Progenitor cell of endocrine pancreas (in vitro differentiated cells): ENCODE results near the gene ERVFRD-1. TPM values are rescaled to one million over a fixed set of nuclear protein-coding genes. Genes with fewer than 3 reads are reported as not detected.
"Not testable (repeated sequence)": the region's sequence is repeated elsewhere in the genome, so short reads cannot be mapped to it uniquely, and the experiment has no call there.

Experiments
- DNase-seq: peaks from one replicate; pipeline ENCODE4 v3.0.0; 2021; ENCODE audit warnings: low spot score; ENCODE audit not compliant: unreplicated experiment
- H3K27ac Mint-ChIP-seq: 2 replicates; pipeline ENCODE4 v1.8.0; 2021; ENCODE audit warnings: mild to moderate bottlenecking, moderate library complexity, mixed read lengths
- H3K27me3 Mint-ChIP-seq: 2 replicates; pipeline ENCODE4 v1.8.0; 2021; ENCODE audit warnings: mixed read lengths
- H3K36me3 Mint-ChIP-seq: 2 replicates; pipeline ENCODE4 v1.8.0; 2022; ENCODE audit warnings: mixed read lengths; ENCODE audit not compliant: insufficient read depth
- H3K4me1 Mint-ChIP-seq: 2 replicates; pipeline ENCODE4 v1.8.0; 2021; ENCODE audit warnings: low read depth, mixed read lengths
- H3K4me3 Mint-ChIP-seq: 2 replicates; pipeline ENCODE4 v1.8.0; 2021; ENCODE audit warnings: low read depth, mild to moderate bottlenecking, moderate library complexity, mixed read lengths
- H3K9me3 Mint-ChIP-seq: 2 replicates; pipeline ENCODE4 v1.8.0; 2021; ENCODE audit warnings: low read depth, mixed read lengths
- total RNA-seq: library from RNA; stranded (reverse); gene quantifications from 2 replicates; pipeline ENCODE4 v1.2.1, GENCODE V29; 2021
- TF ChIP-seq, protein P1 (sequence below): fragments of 200-600 bp; sonication (generic); IDR thresholded peaks from one replicate; pipeline ENCODE4 v1.5.0; 2021; ENCODE audit warnings: antibody characterized with exemption, mild to moderate bottlenecking; ENCODE audit not compliant: unreplicated experiment

Gene ERVFRD-1
- total RNA-seq, 1 donor from 2014 or later: not detected

DNA sequence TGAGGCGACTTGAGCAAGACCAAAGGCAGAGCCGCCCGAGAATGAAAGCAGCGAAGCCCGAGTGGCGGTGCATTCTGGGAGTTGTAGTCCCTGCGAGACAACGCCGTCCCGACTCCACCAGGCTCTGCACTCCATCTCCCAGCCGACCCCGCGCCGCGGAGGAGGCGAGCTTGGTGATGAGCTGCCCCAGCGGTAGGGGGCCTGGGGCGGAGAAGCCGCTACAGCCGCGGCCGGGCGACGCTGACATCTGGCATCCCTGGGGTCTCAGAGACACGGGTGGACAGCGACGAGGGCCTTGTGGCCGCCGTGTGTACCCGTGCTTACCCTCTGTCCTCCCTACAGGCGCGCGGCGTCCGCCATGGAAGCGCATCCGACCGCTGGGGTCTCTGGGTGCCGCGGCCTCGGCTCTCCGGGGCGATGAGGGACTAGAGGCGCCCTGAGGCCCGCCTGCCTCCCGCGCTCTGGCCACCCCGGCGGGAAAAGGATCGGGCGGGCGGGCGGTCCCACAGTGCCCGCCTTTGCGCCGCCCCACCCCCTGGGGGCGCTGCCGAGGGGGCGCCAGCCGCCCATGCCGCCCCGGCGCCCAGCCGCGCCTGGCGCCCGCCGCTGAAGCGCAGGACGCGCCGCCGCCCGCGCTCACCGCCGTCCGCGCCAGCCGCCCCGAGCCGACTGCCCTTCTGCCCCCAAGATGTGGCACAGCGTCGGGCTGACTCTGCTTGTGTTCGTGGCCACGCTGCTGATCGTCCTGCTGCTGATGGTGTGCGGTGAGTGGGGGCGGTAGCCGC is 17.7 kb downstream of the ERVFRD-1 start, which contains the start of gene SMIM13:
Gene SMIM13 (plus strand): TSS at position 209 of the 785 bp plus-strand sequence. CDS start 480 bp downstream, at position 689.
- peak within 1 kb of the TSS; percentile 98 for H3K27ac Mint-ChIP-seq
- TF ChIP-seq, protein P1, sequence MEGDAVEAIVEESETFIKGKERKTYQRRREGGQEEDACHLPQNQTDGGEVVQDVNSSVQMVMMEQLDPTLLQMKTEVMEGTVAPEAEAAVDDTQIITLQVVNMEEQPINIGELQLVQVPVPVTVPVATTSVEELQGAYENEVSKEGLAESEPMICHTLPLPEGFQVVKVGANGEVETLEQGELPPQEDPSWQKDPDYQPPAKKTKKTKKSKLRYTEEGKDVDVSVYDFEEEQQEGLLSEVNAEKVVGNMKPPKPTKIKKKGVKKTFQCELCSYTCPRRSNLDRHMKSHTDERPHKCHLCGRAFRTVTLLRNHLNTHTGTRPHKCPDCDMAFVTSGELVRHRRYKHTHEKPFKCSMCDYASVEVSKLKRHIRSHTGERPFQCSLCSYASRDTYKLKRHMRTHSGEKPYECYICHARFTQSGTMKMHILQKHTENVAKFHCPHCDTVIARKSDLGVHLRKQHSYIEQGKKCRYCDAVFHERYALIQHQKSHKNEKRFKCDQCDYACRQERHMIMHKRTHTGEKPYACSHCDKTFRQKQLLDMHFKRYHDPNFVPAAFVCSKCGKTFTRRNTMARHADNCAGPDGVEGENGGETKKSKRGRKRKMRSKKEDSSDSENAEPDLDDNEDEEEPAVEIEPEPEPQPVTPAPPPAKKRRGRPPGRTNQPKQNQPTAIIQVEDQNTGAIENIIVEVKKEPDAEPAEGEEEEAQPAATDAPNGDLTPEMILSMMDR: peak; percentile 60
- DNase-seq: peak; percentile 96
- H3K36me3 Mint-ChIP-seq: peaks cover 2% of the 10 kb centered on the region
- peak within 1 kb of the TSS; percentile 83 for H3K4me3 Mint-ChIP-seq
- no peaks in the 10 kb centered on the region for H3K9me3 Mint-ChIP-seq
- H3K4me1 Mint-ChIP-seq: peaks cover 18% of the 10 kb centered on the region
- H3K27me3 Mint-ChIP-seq: no peaks in the 10 kb centered on the region

DNA sequence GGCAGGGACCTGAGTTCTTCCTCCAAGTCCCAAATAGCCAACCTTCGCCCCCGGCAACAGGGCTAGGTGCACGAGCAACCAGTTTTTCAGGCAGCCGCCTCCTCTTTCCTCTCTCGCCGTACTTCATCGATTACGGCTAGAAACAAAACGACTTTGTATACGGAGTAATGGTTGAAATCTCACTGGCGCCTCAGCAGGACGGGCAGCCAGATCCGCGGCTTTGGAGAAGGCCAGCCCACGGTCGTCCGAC is 18.2 kb downstream of the ERVFRD-1 start:
- H3K36me3 Mint-ChIP-seq: peaks cover 2% of the 10 kb centered on the region
- DNase-seq: no peak
- H3K27ac Mint-ChIP-seq: peak overlapping the region; percentile 98
- TF ChIP-seq, protein P1: no peak
- H3K27me3 Mint-ChIP-seq: no peaks in the 10 kb centered on the region
- peaks cover 18% of the 10 kb centered on the region for H3K4me1 Mint-ChIP-seq
- peaks cover under 1% of the 10 kb centered on the region for H3K9me3 Mint-ChIP-seq
- peak overlapping the region; percentile 83 for H3K4me3 Mint-ChIP-seq

DNA sequence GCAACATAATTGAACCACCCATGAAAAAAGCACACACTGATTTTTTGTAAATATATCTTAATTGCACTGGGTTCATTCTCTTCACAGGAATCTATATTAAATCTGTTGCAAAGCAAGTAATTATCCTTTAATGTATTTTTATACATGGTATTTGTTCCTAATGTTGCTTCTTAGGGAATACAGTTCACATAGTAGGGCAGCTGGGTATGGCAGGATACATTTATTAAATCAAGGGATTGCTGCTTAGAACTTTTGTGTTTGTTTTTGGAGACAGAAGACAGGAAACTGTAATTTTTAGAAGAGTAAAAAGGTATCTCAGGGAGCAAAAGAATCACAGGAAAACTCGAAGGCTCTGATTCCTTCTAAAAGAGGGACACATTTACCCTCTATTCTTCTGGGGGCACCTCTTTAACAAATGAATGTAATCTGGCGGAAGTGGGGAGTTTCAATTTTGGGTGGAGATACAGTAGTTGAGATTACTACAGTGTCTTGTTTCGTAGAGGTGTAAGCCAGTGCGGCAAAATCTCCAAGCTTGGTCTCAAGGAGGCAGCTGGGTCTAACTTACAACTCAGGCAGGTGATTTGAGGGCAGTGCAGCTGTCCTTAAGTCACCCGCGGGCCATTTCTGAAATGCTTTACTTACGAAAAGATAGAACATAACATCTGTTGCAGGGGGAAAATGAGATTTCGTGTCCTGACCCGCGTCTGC is 18.7 kb downstream of the ERVFRD-1 start:
- DNase-seq: no peak
- Mint-ChIP-seq H3K27ac (peak overlapping the region; percentile 98), H3K27me3 (no peaks in the 10 kb centered on the region), H3K36me3 (peaks cover 2% of the 10 kb centered on the region), H3K4me1 (peaks cover 18% of the 10 kb centered on the region), H3K4me3 (peak overlapping the region; percentile 83), H3K9me3 (peaks cover 3% of the 10 kb centered on the region)
- TF ChIP-seq, protein P1: no peak

DNA sequence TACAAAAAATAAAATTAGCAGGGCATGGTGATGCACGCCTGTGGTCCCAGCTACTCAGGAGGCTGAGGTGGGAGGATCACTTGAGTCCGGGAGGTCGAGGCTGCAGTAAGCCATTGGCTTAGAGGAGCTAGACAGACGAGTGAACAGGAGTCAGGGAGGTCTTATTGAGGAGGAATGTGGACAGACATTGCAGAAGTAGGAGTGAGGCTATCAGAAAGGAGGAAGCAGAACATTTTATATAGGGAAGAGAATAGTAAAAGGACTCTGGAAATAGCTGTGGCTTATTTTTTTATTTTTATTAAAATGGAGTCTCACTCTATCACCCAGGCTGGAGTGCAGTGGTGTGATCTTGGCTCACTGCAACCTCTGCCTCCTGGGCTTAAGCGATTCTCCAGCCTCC is 20.4 kb downstream of the ERVFRD-1 start:
- not testable (repeated sequence) for H3K27ac Mint-ChIP-seq, H3K27me3 Mint-ChIP-seq, DNase-seq, H3K9me3 Mint-ChIP-seq, H3K36me3 Mint-ChIP-seq
- peak overlapping the region; percentile 26 for H3K4me3 Mint-ChIP-seq
- H3K4me1 Mint-ChIP-seq: peaks cover 16% of the 10 kb centered on the region

DNA sequence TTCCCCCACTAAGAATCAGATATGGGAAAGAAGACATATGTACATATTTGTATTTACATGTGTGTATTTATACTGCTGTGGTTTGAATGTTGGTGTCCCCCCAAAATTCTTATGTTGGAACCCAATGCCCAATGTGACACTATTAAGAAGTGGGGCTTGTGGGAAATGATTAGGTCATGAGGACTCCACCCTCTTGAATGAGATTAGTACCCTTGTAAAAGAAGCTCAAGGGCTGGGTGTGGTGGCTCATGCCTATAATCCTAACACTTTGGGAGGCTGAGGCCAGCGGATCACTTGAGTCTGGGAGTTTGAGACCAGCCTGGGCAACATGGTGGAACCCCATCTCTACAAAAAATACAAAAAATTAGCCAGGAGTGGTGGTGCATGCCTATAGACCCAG is 21.8 kb downstream of the ERVFRD-1 start:
- no peak overlapping the region for H3K4me3 Mint-ChIP-seq
- no peak for DNase-seq
- H3K27ac Mint-ChIP-seq: no peak overlapping the region
- peaks cover 3% of the 10 kb centered on the region for H3K9me3 Mint-ChIP-seq
- TF ChIP-seq, protein P1: no peak
- no peaks in the 10 kb centered on the region for H3K36me3 Mint-ChIP-seq
- H3K27me3 Mint-ChIP-seq: no peaks in the 10 kb centered on the region
- peaks cover 7% of the 10 kb centered on the region for H3K4me1 Mint-ChIP-seq

DNA sequence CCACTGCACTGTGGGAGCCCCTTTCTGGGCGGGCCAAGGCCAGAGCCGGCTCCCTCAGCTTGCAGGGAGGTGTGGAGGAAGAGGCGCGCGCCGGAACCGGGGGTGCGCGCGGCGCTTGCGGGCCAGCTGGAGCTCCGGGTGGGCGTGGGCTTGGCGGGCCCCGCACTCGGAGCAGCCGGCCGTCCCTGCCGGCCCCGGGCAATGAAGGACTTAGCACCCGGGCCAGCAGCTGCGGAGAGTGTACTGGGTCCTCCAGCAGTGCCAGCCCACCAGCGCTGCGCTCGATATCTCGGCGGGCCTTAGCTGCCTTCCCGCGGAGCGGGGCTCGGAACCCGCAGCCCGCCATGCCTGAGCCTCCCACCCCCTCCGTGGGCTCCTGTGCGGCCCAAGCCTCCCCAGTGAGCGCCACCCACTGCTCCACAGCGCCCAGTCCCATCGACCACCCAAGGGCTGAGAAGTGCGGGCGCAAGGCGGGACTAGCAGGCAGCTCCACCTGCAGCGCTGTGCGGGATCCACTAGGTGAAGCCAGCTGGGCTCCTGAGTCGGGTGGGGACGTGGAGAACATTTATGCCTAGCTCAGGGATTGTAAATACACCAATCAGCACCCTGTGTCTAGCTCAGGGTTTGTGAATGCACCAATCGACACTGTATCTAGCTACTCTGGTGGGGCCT is 24.2 kb downstream of the ERVFRD-1 start:
- DNase-seq: not testable (repeated sequence)

More for the DNA sequence above, 24.2 kb downstream of the ERVFRD-1 start:
- not testable (repeated sequence) for H3K27ac Mint-ChIP-seq, H3K36me3 Mint-ChIP-seq, H3K4me1 Mint-ChIP-seq, H3K4me3 Mint-ChIP-seq, H3K27me3 Mint-ChIP-seq, H3K9me3 Mint-ChIP-seq
